ENCODE measurements around the gene STXBP5. TPM values are rescaled to one million over a fixed set of nuclear protein-coding genes. Genes with fewer than 3 reads are reported as not detected.

The STXBP5 gene
- total RNA-seq, 1 donor from 2014 or later, result 14.4 TPM

GRCh38 chr6:147274776-147275175 is 70.6 kb downstream of the STXBP5 start:
- no peak for DNase-seq
- no peaks in the 10 kb centered on the region for H3K4me1 ChIP-seq
- H3K27ac ChIP-seq (replicated peaks), result no peak overlapping the region
- no peak for TF ChIP-seq CTCF (IDR thresholded peaks at IDR 0.05; ENCODE audit: borderline replicate concordance)
- peaks cover 25% of the 10 kb centered on the region for H3K36me3 ChIP-seq
- H3K27me3 ChIP-seq (ENCODE audit: low read depth), result no peaks in the 10 kb centered on the region
- H3K4me3 ChIP-seq, result no peak overlapping the region
- no peaks in the 10 kb centered on the region for H3K9me3 ChIP-seq (replicated peaks)
- intact Hi-C loops (cut with micrococcal nuclease), result no loop called here

GRCh38 chr6:147278891-147279290 is 74.7 kb downstream of the STXBP5 start:
- Histone ChIP-seq H3K4me3 (no peak overlapping the region), H3K9me3 (replicated peaks) (no peaks in the 10 kb centered on the region), H3K36me3 (peaks cover 20% of the 10 kb centered on the region), H3K27ac (replicated peaks) (no peak overlapping the region), H3K27me3 (ENCODE audit: low read depth) (no peaks in the 10 kb centered on the region), H3K4me1 (peaks cover 9% of the 10 kb centered on the region)
- intact Hi-C loops (cut with micrococcal nuclease), result no loop called here
- no peak for TF ChIP-seq CTCF (IDR thresholded peaks at IDR 0.05; ENCODE audit: borderline replicate concordance)
- no peak for DNase-seq

GRCh38 chr6:147279427-147279826 is 75.2 kb downstream of the STXBP5 start:
- Histone ChIP-seq H3K27me3 (ENCODE audit: low read depth) (no peaks in the 10 kb centered on the region), H3K27ac (replicated peaks) (no peak overlapping the region), H3K4me1 (peaks cover 13% of the 10 kb centered on the region), H3K9me3 (replicated peaks) (no peaks in the 10 kb centered on the region), H3K36me3 (peaks cover 20% of the 10 kb centered on the region), H3K4me3 (no peak overlapping the region)
- DNase-seq, result no peak
- intact Hi-C loops (cut with micrococcal nuclease), result no loop called here
- TF ChIP-seq CTCF (IDR thresholded peaks at IDR 0.05; ENCODE audit: borderline replicate concordance), result no peak

- Histone ChIP-seq H3K9me3 (replicated peaks) (no peaks in the 10 kb centered on the region), H3K4me1 (peaks cover 20% of the 10 kb centered on the region), H3K4me3 (no peak overlapping the region), H3K27ac (replicated peaks) (no peak overlapping the region), H3K36me3 (peaks cover 20% of the 10 kb centered on the region), H3K27me3 (ENCODE audit: low read depth) (no peaks in the 10 kb centered on the region)
- no peak for TF ChIP-seq CTCF (IDR thresholded peaks at IDR 0.05; ENCODE audit: borderline replicate concordance)
- DNase-seq, result no peak
- intact Hi-C loops (cut with micrococcal nuclease), result no loop called here
These were observed 77.8 kb downstream of the STXBP5 start for GRCh38 chr6:147281895-147282565.

- H3K27ac ChIP-seq (replicated peaks), result no peak overlapping the region
- H3K4me3 ChIP-seq, result no peak overlapping the region
- no peaks in the 10 kb centered on the region for H3K9me3 ChIP-seq (replicated peaks)
- peaks cover 20% of the 10 kb centered on the region for H3K4me1 ChIP-seq
- H3K27me3 ChIP-seq (ENCODE audit: low read depth), result no peaks in the 10 kb centered on the region
- H3K36me3 ChIP-seq, result peaks cover 20% of the 10 kb centered on the region
- TF ChIP-seq CTCF (IDR thresholded peaks at IDR 0.05; ENCODE audit: borderline replicate concordance), result no peak
- intact Hi-C loops (cut with micrococcal nuclease), result no loop called here
- no peak for DNase-seq
These were observed 78.3 kb downstream of the STXBP5 start for GRCh38 chr6:147282566-147282959.

Data from left ventricle myocardium inferior (tissue), 1 donor.